C4-2B (cell line): ENCODE measurements around the gene GJA9.

Experiments
- CTCF ChIP-seq: fragments of 450-650 bp; conservative IDR thresholded peaks from 2 replicates; pipeline ENCODE4 v1.5.1; 2017; ENCODE audit warnings: mild to moderate bottlenecking
- ZFX ChIP-seq: fragments of 450-650 bp; IDR thresholded peaks from 2 replicates; pipeline ENCODE4 v1.6.1; 2017

GRCh38 chr1:38899560-38899959 is 18.2 kb upstream of the GJA9 start:
- TF ChIP-seq CTCF: no peak
- TF ChIP-seq ZFX: no peak
